PFSK-1 (cell line): Measurements from ENCODE around the gene NFKBIL1.

Experiments
- FOXP2 ChIP-seq: optimal IDR thresholded peaks from 2 replicates; pipeline ENCODE3; 2011; ENCODE audit warnings: borderline replicate concordance, control low read depth, inconsistent platforms; ENCODE audit not compliant: insufficient read depth; ENCODE audit errors: extremely low read length, extremely low read depth
- POLR2AphosphoS5 ChIP-seq: IDR thresholded peaks from 2 replicates; pipeline ENCODE4 v1.6.1; 2012; ENCODE audit warnings: low read depth, mild to moderate bottlenecking, control low read depth, low read length, moderate library complexity
- REST ChIP-seq, 2 experiments: IDR thresholded peaks; 2 replicates each; pipeline versions ENCODE4 v1.6.1 to v1.8.0; 2011 to 2012; ENCODE audit warnings: low read depth in 2 of 2, low read length in 2 of 2, control low read depth in 1 of 2, inconsistent platforms in 1 of 2, mild to moderate bottlenecking in 1 of 2, moderate library complexity in 1 of 2; ENCODE audit not compliant: insufficient read depth in 1 of 2
- SIN3A ChIP-seq: IDR thresholded peaks from 2 replicates; pipeline ENCODE4 v1.6.1; 2012; ENCODE audit warnings: mild to moderate bottlenecking, low read length, moderate library complexity, borderline replicate concordance; ENCODE audit not compliant: insufficient read depth
- TAF1 ChIP-seq: IDR thresholded peaks from 2 replicates; pipeline ENCODE4 v1.6.1; 2012; ENCODE audit warnings: low read length, control low read depth, borderline replicate concordance; ENCODE audit not compliant: insufficient read depth

GRCh38 chr6:31525553-31525931 is 21.9 kb upstream of the NFKBIL1 start:
- TF ChIP-seq TAF1 (no peak), POLR2AphosphoS5 (no peak), REST (IDR thresholded peaks at IDR 0.05; ENCODE audit: insufficient read depth in 1 of 2, low read depth in 2 of 2, low read length in 2 of 2) (no peak), FOXP2 (no peak), SIN3A (no peak)
